Measurements from ENCODE around the gene PXDN.
"Not testable (repeated sequence)": the region's sequence is repeated elsewhere in the genome, so short reads cannot be mapped to it uniquely, and the experiment has no call there.

The PXDN gene, protein sequence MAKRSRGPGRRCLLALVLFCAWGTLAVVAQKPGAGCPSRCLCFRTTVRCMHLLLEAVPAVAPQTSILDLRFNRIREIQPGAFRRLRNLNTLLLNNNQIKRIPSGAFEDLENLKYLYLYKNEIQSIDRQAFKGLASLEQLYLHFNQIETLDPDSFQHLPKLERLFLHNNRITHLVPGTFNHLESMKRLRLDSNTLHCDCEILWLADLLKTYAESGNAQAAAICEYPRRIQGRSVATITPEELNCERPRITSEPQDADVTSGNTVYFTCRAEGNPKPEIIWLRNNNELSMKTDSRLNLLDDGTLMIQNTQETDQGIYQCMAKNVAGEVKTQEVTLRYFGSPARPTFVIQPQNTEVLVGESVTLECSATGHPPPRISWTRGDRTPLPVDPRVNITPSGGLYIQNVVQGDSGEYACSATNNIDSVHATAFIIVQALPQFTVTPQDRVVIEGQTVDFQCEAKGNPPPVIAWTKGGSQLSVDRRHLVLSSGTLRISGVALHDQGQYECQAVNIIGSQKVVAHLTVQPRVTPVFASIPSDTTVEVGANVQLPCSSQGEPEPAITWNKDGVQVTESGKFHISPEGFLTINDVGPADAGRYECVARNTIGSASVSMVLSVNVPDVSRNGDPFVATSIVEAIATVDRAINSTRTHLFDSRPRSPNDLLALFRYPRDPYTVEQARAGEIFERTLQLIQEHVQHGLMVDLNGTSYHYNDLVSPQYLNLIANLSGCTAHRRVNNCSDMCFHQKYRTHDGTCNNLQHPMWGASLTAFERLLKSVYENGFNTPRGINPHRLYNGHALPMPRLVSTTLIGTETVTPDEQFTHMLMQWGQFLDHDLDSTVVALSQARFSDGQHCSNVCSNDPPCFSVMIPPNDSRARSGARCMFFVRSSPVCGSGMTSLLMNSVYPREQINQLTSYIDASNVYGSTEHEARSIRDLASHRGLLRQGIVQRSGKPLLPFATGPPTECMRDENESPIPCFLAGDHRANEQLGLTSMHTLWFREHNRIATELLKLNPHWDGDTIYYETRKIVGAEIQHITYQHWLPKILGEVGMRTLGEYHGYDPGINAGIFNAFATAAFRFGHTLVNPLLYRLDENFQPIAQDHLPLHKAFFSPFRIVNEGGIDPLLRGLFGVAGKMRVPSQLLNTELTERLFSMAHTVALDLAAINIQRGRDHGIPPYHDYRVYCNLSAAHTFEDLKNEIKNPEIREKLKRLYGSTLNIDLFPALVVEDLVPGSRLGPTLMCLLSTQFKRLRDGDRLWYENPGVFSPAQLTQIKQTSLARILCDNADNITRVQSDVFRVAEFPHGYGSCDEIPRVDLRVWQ (N-terminal part only)

GRCh38 chr2:1744446-1745170, at the start of gene PXDN:
Gene PXDN (minus strand): TSS chr2:1744515. CDS start chr2:1744455, 60 bp downstream.
- no peak for DNase-seq

GRCh38 chr2:1793868-1794445, 49.6 kb upstream of the PXDN start:
- no peak for DNase-seq

GRCh38 chr2:1793001-1793867, 48.9 kb upstream of the PXDN start:
- no peak for DNase-seq

DNA sequence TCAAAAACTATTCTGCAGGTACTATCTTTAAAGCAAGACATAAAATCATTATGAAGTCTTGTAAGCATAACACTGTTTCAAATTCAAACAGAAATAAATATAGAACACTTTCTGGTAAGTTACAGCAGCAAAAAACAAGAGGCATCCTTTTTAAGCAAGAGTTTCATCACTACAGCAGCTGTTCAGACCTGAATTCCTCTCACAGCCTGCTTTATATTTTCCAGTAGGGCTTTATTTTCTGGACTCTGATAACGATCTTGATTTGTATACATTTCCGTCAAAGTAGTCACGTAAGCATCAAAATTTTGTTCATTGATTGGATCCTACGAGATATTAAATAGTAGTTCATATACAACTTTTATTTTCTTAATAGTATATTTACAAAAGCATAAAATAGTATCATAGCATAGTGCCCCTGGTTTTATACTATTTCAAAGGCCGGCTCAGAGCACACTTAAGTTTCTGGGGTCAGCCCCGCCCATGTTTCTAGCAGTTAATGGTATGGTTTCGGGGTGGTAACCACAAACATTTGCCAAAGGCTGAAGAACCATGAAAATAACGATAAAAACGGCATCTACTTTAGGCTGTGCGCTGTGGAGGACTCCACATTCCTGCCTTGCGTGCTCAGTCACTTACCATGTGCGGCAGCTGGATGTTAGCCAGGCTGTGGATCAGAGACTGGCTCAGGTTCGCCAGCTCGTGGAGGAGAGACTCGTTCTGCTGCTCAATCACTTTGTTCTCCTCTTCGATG, 47.5 kb upstream of the PXDN start:
- DNase-seq: no peak

GRCh38 chr2:1791006-1791605, 46.8 kb upstream of the PXDN start:
- no peak for DNase-seq

DNA sequence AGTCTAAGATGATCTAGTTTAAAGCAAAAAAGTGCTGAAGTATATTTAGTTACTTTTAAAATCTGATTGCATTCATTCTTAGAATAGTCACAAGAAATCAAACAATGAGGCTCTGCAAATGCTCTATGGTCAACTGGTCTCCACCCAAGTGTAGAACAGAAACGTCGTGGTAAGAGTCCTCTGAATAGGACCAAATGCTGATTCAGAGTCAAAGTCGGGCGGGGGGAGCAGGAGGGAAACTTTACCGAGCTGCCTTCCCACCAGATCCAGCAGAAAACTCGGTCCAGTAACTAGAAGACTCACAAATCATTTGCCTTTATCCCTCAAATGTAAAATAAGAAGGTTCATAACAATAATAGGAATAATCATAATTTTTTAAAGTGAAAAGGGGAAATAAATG, 46.2 kb upstream of the PXDN start:
- DNase-seq: no peak

- DNase-seq: no peak
Observed at GRCh38 chr2:1789610-1790009, 45.3 kb upstream of the PXDN start.

- no peak for DNase-seq
Observed at GRCh38 chr2:1788478-1788959, 44.2 kb upstream of the PXDN start.

GRCh38 chr2:1787755-1788477, 43.6 kb upstream of the PXDN start:
- DNase-seq: no peak

- no peak for DNase-seq
Observed at GRCh38 chr2:1784986-1785617, 40.8 kb upstream of the PXDN start.

DNA sequence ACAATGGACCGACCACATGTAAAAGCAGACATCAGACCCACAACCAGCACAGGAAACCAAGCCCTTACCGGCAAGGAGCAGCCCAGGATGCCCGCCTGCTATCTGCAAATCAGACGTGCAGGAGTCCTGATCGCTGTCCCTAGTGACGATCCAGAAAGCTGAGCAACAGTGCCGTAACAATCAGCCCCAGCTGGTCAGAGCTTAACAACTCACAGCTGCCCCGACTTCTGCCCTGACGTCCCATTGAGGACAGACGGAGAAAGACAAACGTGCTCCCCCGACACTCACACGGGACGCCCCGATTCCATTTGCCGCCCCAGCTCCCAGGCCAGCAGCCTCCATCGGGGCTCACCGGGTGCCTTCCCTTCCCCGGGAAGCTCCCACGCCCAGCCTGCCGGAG, 39.8 kb upstream of the PXDN start:
- DNase-seq: no peak

DNA sequence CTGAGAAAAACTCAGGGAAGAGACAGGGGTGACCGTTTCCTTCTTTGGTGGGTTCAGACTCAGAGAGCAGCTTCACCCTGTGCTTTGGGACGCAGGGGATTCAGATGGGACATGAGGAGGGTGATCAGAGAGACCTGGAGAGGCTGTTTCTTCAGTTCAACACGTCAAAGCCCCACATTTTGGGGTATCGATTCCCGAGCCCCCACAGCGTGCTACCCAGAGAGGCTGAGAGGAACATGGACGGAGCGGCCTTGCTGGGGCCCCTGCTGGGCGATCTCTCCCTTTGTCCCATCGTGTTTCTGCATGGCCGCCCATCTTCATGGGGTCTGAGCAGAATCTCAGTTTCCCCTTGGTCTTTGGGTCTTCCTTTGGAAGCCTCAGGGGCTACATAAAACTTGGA, 38.2 kb upstream of the PXDN start:
- no peak for DNase-seq

GRCh38 chr2:1781291-1782080, 37.2 kb upstream of the PXDN start:
- no peak for DNase-seq

- DNase-seq: no peak
Observed at GRCh38 chr2:1780693-1781092, 36.4 kb upstream of the PXDN start.

DNA sequence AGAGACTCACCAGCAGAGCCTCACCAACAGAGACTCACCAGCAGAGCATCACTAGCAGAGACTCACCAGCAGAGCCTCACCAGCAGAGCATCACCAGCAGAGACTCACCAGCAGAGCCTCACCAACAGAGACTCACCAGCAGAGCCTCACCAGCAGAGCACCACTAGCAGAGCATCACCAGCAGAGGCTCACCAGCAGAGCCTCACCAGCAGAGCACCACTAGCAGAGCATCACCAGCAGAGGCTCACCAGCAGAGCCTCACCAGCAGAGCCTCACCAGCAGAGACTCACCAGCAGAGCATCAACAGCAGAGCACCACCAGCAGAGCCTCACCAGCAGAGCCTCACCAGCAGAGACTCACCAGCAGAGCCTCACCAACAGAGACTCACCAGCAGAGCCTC, 35.7 kb upstream of the PXDN start:
- DNase-seq: not testable (repeated sequence)

DNA sequence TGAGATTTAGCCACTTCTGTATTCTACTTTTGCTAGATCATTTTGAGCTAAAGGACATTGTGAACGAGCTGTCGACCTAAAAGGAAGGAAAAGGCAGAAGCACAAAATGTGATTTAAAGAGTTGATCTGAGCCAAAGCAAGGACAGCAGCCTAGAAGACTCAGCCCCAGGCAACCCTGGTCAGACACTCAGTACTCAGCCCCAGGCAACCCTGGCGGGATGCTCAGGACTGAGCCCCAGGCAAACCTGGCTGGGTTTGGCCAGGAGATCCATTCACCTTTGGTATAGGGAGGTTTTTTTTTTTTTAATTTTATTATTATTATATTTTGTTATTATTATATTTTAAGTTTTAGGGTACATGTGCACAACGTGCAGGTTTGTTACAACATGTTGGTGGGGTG, 34.3 kb upstream of the PXDN start:
- DNase-seq: no peak

GRCh38 chr2:1777781-1778180, 33.5 kb upstream of the PXDN start:
- DNase-seq: no peak

DNA sequence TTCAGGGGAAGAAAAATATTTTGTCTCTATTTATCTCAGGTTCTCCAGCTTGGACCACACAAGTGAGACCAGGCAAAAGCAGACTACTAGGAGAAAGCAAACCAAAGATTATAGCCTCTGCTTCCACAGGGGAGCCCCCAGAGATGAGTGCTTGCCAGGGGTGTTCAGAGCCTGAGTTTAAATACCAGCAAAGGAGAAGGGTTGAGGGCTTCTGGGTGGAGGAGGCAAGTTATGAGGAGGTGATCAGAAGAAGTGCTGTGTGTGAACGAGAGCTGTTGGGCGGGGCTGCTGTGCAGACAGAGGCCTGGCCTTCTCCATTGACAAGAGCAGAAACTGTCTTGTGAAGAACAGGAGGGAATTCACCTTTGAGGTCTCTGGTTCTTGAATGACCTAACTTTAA, 32.8 kb upstream of the PXDN start:
- DNase-seq: no peak

Measured in NCI-H526 treated with DMSO at 0.1 percent for 48 hours (cell line).